ENCODE results near the gene COL19A1. TPM values are rescaled to one million over a fixed set of nuclear protein-coding genes. Genes with fewer than 3 reads are reported as not detected.

The COL19A1 gene
- total RNA-seq (1 to 10 TPM in 9 of 10 donors, under 1 TPM in 1; 0.97 to 2.8 (median 2.0) TPM), polyA plus RNA-seq (under 1 TPM; 0.26 to 0.59 TPM)
- long read RNA-seq, donor 1, full-length matches to known transcripts: 1 of 5 reads
- long read RNA-seq, donor 1, partial matches to known transcripts: 0 of 5 reads
- long read RNA-seq, donor 1, other reads (novel, unspliced or antisense): 4 of 5 reads
- long read RNA-seq, donor 2, partial matches to known transcripts: 0 of 2 reads
- long read RNA-seq, donor 2, other reads (novel, unspliced or antisense): 2 of 2 reads
- long read RNA-seq, donor 3, partial matches to known transcripts: 2 of 5 reads
- long read RNA-seq, donor 3, other reads (novel, unspliced or antisense): 3 of 5 reads

DNA sequence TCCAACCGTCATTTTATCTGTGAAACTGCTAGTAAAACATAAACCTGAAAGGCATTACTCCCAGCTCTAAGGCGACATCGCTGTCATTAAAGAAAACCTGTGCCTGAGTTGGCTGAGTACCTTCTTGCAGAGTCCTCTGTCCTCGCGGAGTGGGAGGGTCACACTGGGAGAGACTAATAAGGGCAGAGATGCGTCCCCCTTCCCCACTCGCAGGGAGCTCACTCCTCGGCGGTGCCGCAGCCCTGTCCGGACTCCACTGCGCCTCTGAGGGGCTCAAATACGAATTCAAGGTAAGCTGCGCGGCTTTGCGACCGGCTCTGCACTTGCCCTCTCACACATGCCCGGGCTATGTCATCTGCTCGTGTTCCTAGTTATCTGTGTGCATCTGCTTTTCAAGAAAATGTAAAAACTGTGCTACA lies at the start of gene COL19A1:
Gene COL19A1 (plus strand): TSS at position 206 of the 419 bp plus-strand sequence. CDS start 13,012 bp downstream, outside the sequence.
- Histone ChIP-seq H3K4me3 (peak within 1 kb of the TSS; percentile 42 to 70 (median 63)), H3K27me3 (peaks cover 0 to 74% (median 8%) of the 10 kb centered on the region in 7 donors), H3K4me1 (peaks cover 0 to 22% (median 11%) of the 10 kb centered on the region in 9 donors), H3K27ac (peak within 1 kb of the TSS in 9 of 10 donors; percentile 38 to 72 (median 47)), H3K9me3 (no peaks in the 10 kb centered on the region), H3K36me3 (no peaks in the 10 kb centered on the region)
- 3 to 5% methylated on average over 19 of the region's 19 CpGs for WGBS, 2 donors
- TF ChIP-seq, protein P1, sequence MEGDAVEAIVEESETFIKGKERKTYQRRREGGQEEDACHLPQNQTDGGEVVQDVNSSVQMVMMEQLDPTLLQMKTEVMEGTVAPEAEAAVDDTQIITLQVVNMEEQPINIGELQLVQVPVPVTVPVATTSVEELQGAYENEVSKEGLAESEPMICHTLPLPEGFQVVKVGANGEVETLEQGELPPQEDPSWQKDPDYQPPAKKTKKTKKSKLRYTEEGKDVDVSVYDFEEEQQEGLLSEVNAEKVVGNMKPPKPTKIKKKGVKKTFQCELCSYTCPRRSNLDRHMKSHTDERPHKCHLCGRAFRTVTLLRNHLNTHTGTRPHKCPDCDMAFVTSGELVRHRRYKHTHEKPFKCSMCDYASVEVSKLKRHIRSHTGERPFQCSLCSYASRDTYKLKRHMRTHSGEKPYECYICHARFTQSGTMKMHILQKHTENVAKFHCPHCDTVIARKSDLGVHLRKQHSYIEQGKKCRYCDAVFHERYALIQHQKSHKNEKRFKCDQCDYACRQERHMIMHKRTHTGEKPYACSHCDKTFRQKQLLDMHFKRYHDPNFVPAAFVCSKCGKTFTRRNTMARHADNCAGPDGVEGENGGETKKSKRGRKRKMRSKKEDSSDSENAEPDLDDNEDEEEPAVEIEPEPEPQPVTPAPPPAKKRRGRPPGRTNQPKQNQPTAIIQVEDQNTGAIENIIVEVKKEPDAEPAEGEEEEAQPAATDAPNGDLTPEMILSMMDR (IDR thresholded peaks at IDR 0.05): no peak
- ATAC-seq (peak; percentile 39 to 82 (median 76)), DNase-seq (peak; percentile 8 to 17)
- intact Hi-C loops (cut with DNase I): loop anchor here in 1 of 10 donors (10.0 kb wide), 1 partner anchor 68 kb away; no protein-coding TSS in a partner anchor

DNA sequence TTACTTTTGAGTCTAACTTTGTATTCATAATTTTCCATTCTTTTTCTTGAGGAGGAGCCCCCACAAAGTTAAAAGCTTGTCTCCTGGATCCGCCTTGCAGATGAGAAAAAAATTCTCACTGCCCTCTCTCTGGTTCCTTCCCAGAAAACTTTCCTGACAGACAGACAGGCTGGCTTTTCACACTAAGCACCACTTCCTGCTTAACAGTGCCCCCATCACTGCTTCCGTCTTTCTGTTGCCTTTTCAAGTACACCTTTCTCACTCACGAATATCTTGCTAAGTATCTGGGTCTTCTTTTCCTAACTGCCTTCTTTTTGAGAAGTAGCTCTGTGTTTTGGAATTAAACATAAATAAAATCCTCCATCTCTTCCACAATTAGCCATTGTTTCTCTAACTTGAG lies 49.8 kb upstream of the COL19A1 start:
- Histone ChIP-seq H3K27me3 (no peaks in the 10 kb centered on the region), H3K9me3 (no peaks in the 10 kb centered on the region), H3K4me1 (peaks cover 0 to 36% (median 0%) of the 10 kb centered on the region in 9 donors), H3K4me3 (no peak overlapping the region), H3K27ac (peak overlapping the region in 1 of 10 donors; percentile 58), H3K36me3 (no peaks in the 10 kb centered on the region)
- no peak for DNase-seq
- TF ChIP-seq, protein P1 (IDR thresholded peaks at IDR 0.05): no peak
- no peak for ATAC-seq
- 60 to 65% methylated on average over 3 of the region's 3 CpGs for WGBS, 2 donors
- intact Hi-C loops (cut with DNase I): no loop called here

DNA sequence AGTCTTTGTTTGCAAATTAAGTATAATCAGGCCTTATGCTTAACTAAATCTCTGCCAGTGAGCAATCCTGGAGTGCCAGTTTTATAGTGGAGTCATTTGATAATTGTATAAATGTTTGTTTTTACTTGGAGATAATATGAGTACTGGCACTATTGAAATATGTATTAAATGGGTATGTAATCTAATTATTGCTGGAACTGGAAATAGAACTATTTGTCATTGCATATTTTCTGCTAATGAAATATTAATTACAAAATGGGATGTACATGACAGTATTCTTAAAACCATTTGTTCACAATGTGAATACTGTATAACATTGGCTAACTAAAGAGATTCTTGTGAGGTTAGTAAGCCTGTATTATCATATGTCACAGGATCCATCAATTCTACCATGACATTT lies 49.0 kb upstream of the COL19A1 start:
- DNase-seq: no peak

DNA sequence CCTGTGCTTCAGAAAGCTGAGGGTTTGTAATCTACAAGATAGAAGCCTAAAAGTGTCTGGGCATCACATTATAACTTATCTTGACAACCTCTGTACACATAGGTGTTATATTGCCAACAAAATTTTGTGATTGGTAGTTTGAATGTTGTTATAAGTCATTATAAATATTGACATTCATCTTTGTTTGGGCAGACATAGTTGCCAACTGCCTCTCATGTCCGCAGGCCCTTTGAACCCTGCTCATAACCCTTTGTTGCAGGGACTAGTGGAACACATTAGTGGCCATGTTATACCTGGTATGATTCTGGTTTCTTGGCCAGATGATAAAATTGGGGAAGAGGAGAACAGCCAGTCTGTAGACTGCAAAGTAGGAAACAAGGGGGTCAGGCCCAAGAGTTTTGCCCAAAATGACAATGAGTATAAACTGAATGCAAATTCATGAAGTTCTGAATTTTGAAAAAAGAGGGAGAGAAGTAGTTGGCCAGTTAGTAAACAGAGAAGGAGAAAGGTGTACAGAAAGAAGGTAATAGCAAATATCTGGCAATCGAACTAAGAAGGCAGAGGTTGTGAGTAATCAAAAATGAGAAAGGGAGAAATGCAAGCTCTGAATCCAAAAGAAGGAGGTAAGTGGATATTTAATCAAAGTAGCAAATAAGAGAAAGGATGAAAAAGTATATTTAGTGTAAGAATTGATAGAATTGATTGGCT lies 48.0 kb upstream of the COL19A1 start:
- intact Hi-C loops (cut with DNase I): no loop called here
- Histone ChIP-seq H3K36me3 (no peaks in the 10 kb centered on the region), H3K27me3 (no peaks in the 10 kb centered on the region), H3K4me3 (no peak overlapping the region), H3K9me3 (no peaks in the 10 kb centered on the region), H3K4me1 (peaks cover 0 to 28% (median 0%) of the 10 kb centered on the region in 9 donors), H3K27ac (no peak overlapping the region)
- no peak for DNase-seq
- TF ChIP-seq, protein P1 (IDR thresholded peaks at IDR 0.05): no peak
- 96% methylated on average over 2 of the region's 2 CpGs for WGBS, 2 donors
- ATAC-seq: no peak

More for the DNA sequence above, 49.0 kb upstream of the COL19A1 start:
- no peak for ATAC-seq
- Histone ChIP-seq H3K4me3 (no peak overlapping the region), H3K9me3 (no peaks in the 10 kb centered on the region), H3K27ac (no peak overlapping the region), H3K4me1 (peaks cover 0 to 36% (median 0%) of the 10 kb centered on the region in 9 donors), H3K27me3 (no peaks in the 10 kb centered on the region), H3K36me3 (no peaks in the 10 kb centered on the region)
- intact Hi-C loops (cut with DNase I): no loop called here
- TF ChIP-seq, protein P1 (IDR thresholded peaks at IDR 0.05): no peak
